Kidney (tissue), 14 donors: Measurements from ENCODE around the gene BHMT. TPM values are rescaled to one million over a fixed set of nuclear protein-coding genes. Genes with fewer than 3 reads are reported as not detected.

Experiments
- DNase-seq, 5 donors: peaks; one replicate each; pipeline ENCODE4 v3.0.0-alpha.2; 2013 to 2020
- FAIRE-seq: peaks from 2 replicates; lab custom pipeline; 2012; peaks lifted over from hg19 to GRCh38; lab: Jason Lieb, UNC
- H3K27ac ChIP-seq, 2 donors: one replicate each; pipeline ENCODE4 v1.7.0; 2013; ENCODE audit warnings: low read depth in 2 of 2, low read length in 2 of 2, inconsistent platforms in 1 of 2
- H3K27me3 ChIP-seq: one replicate; pipeline ENCODE4 v1.7.1; 2013; ENCODE audit warnings: low read length, inconsistent platforms; ENCODE audit not compliant: control insufficient read depth, insufficient read depth
- H3K36me3 ChIP-seq, 3 donors: one replicate each; pipeline versions ENCODE4 v1.7.0 to v1.7.1; 2013; ENCODE audit warnings: low read length in 3 of 3, control low read depth in 1 of 3, inconsistent platforms in 1 of 3; ENCODE audit not compliant: insufficient read depth in 3 of 3, control insufficient read depth in 2 of 3
- H3K4me1 ChIP-seq, 3 donors: one replicate each; pipeline versions ENCODE4 v1.7.0 to v1.7.1; 2013; ENCODE audit warnings: low read length in 3 of 3, inconsistent platforms in 1 of 3, low read depth in 1 of 3; ENCODE audit not compliant: control insufficient read depth in 2 of 3, insufficient read depth in 2 of 3
- H3K4me3 ChIP-seq, 3 donors: one replicate each; pipeline versions ENCODE4 v1.7.0 to v1.8.1; 2013; ENCODE audit warnings: low read length in 3 of 3, control low read depth in 1 of 3, inconsistent platforms in 1 of 3
- H3K9ac ChIP-seq, 3 donors: one replicate each; pipeline versions ENCODE4 v1.7.0 to v1.7.1; 2013; ENCODE audit warnings: low read length in 3 of 3, control low read depth in 1 of 3, inconsistent platforms in 1 of 3
- H3K9me3 ChIP-seq, 3 donors: one replicate each; pipeline versions ENCODE4 v1.7.0 to v1.7.1; 2013; ENCODE audit warnings: low read length in 3 of 3, control low read depth in 1 of 3, inconsistent platforms in 1 of 3; ENCODE audit not compliant: control insufficient read depth in 2 of 3, insufficient read depth in 1 of 3
- intact Hi-C: fragments of 100-400 bp; cut with DNase I; formaldehyde crosslinking; loops from one replicate; pipeline ENCODE4 v1.11.1; 2022
- polyA plus RNA-seq: library from polyadenylated mRNA; stranded (reverse); fragments of 350-450 nt; fragmentation: Illumina TruSeq; extraction: RNeasy Lipid Tissue Mini Kit (QIAGEN cat#74804); gene quantifications from one replicate; pipeline ENCODE4 v1.2.3, GENCODE V29; 2014; ENCODE audit warnings: low read depth, low replicate concordance; ENCODE audit not compliant: insufficient read depth
- total RNA-seq: library from RNA; stranded (reverse); fragmentation: NEBNext Ultra II Directional; extraction: Animal tissue kit (Norgen Biotek cat#: 25700); gene quantifications from one replicate; pipeline ENCODE4 v1.2.1, GENCODE V29; 2021
- TF ChIP-seq, protein P1 (sequence below): IDR thresholded peaks from 3 replicates; pipeline ENCODE4 v1.5.1; 2012; ENCODE audit warnings: mild to moderate bottlenecking, moderate library complexity, borderline replicate concordance; ENCODE audit not compliant: insufficient read depth; ENCODE audit errors: extremely low read depth
- donor health status: control.
- donor health status: control.
- donor health status: control.
- donor health status: control.
- donor health status: control.
- donor health status: DM: yes; HTN: yes; CAD: no.
- donor health status: Normal renal cell carcinoma (clear cell type).

Gene BHMT
- total and polyA plus RNA-seq, 2 donors from 2014 or later, result 30.7 to 270 TPM

DNA sequence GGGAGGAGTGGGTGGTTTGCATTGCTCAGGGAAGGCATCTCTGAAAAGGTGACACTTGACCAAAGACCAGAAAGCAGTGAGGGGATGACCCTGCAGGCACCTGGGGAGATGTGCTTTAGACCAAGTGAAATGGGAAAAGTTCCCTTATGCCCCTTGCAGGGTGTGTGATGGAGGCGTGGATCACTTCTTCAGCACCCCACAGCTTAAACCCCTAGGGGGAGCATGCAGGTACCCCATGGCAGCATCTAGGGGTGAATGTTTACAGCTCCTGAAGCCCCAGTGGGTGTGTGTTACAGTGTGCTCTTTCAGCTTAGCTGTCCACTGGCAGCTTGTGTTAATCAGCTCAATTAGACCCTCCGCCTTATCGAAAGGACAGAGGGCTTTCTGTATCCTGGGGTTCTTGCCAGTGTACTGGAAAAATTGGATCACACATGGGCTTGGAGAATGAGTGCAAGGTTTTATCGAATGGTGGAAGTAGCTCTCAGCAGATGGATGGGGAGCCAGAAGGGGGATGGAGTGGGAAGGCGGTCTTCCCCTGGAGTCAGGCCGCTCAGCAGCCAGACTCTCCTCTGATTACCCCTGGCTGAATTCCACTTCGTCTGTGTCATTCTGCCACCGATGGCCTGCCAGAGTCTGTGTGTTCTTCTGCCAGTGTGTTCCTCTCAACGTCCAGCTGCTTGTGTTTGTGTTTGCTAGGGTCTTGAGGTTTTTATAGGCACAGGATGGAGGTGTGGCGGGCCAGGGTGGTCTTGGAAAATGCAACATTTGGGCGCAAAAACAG, 35.8 kb upstream of the BHMT start:
- peaks cover 0 to 2% (median 0%) of the 10 kb centered on the region in 3 donors for H3K36me3 ChIP-seq
- FAIRE-seq, result no peak
- no peak overlapping the region for H3K4me3 ChIP-seq
- H3K27me3 ChIP-seq, result no peaks in the 10 kb centered on the region
- no peak for DNase-seq
- peak overlapping the region in 1 of 2 donors; percentile 52 for H3K27ac ChIP-seq
- TF ChIP-seq, protein P1, sequence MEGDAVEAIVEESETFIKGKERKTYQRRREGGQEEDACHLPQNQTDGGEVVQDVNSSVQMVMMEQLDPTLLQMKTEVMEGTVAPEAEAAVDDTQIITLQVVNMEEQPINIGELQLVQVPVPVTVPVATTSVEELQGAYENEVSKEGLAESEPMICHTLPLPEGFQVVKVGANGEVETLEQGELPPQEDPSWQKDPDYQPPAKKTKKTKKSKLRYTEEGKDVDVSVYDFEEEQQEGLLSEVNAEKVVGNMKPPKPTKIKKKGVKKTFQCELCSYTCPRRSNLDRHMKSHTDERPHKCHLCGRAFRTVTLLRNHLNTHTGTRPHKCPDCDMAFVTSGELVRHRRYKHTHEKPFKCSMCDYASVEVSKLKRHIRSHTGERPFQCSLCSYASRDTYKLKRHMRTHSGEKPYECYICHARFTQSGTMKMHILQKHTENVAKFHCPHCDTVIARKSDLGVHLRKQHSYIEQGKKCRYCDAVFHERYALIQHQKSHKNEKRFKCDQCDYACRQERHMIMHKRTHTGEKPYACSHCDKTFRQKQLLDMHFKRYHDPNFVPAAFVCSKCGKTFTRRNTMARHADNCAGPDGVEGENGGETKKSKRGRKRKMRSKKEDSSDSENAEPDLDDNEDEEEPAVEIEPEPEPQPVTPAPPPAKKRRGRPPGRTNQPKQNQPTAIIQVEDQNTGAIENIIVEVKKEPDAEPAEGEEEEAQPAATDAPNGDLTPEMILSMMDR, result no peak
- H3K9me3 ChIP-seq, result peaks cover 0 to 4% (median 0%) of the 10 kb centered on the region in 3 donors
- H3K9ac ChIP-seq, result no peak overlapping the region
- peaks cover 0 to 27% (median 10%) of the 10 kb centered on the region in 3 donors for H3K4me1 ChIP-seq
- intact Hi-C loops, result no loop called here

DNA sequence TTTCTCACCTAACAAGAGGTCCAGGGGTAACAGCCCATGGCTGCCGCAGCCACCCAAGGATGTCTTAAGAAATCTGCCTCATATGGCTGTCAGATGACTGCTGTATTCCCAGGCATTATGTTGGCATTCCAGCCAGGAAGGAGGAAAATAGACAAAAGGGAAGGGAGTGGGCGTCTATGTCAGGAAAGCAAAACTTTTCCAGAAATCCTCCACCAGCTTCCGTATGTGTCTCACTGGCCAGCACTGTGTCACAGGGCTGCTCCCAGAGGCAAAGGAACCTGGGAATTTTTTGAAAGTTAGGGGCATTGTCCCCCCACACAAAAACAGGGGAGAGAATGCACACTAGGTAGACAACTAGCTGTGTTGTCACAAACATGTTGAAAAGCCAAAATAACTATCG, 34.8 kb upstream of the BHMT start:
- DNase-seq (no peak), FAIRE-seq (no peak)
- Histone ChIP-seq H3K27ac (peak overlapping the region in 1 of 2 donors; percentile 52), H3K4me3 (peak overlapping the region in 1 of 3 donors; percentile 29), H3K27me3 (no peaks in the 10 kb centered on the region), H3K36me3 (peaks cover 0 to 7% (median 0%) of the 10 kb centered on the region in 3 donors), H3K9ac (peak overlapping the region in 1 of 3 donors; percentile 13), H3K4me1 (peaks cover 0 to 27% (median 10%) of the 10 kb centered on the region in 3 donors), H3K9me3 (peaks cover 0 to 4% (median 0%) of the 10 kb centered on the region in 3 donors)
- intact Hi-C loops, result no loop called here
- TF ChIP-seq, protein P1, result no peak

DNA sequence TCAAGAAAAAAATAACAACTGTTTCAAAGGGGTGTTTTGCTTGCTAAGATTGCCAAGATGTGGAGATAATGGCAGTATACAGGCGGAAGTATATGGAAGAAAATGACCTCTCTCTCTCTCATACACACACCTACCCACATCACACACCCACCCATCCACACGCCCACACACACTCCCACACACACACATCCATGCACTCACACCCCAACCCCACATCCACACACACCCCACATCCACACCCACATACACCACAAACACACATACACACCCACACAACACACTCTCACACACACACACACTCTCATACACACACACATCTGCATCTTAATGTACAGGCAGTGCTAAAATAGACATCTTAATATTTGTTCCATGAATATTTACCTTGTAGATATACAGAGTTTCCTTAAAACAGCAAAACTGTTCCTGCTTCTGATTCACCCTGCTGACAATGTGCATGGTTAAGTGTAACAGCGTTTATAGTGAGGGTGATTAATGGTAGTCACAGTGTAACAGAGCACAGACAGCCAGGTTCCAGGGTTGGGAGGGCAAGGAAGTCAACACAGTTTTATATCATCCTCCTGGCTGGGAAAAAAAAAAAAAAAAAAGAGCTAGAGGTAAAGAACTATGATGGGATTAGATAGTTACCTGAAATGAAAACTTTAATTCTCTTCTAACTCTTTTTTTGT, 33.8 kb upstream of the BHMT start:
- Histone ChIP-seq H3K27ac (no peak overlapping the region), H3K9me3 (peaks cover 0 to 4% (median 0%) of the 10 kb centered on the region in 3 donors), H3K4me3 (no peak overlapping the region), H3K36me3 (peaks cover 0 to 11% (median 1%) of the 10 kb centered on the region in 3 donors), H3K4me1 (peaks cover 0 to 23% (median 10%) of the 10 kb centered on the region in 3 donors), H3K27me3 (no peaks in the 10 kb centered on the region), H3K9ac (no peak overlapping the region)
- intact Hi-C loops, result no loop called here
- TF ChIP-seq, protein P1, result no peak
- FAIRE-seq (no peak), DNase-seq (peak in 2 of 5 donors; percentile 35 to 54)
